T-helper 1 cell (primary cell): Measurements from ENCODE around the gene TRIM23.
"Not testable (repeated sequence)": the region's sequence is repeated elsewhere in the genome, so short reads cannot be mapped to it uniquely, and the experiment has no call there.

Experiments
- DNase-seq, 5 donors: peaks; one replicate each; pipeline ENCODE4 v3.0.0-alpha.2; 2012 to 2020
- total RNA-seq, 4 donors: gene quantifications; one replicate each; lab custom pipeline; 2026; lab: John Stamatoyannopoulos, UW

Gene TRIM23
- total RNA-seq: 21.5 to 31.0 (median 24.6) reads per million in 4 donors

- peak; percentile 86 to 95 (median 88) for DNase-seq
These were observed at the start of gene TRIM23 for GRCh38 chr5:65624025-65624570. TSS of gene TRIM23 (minus strand) at chr5:65624333. CDS start at chr5:65624274, 59 bp downstream.

DNA sequence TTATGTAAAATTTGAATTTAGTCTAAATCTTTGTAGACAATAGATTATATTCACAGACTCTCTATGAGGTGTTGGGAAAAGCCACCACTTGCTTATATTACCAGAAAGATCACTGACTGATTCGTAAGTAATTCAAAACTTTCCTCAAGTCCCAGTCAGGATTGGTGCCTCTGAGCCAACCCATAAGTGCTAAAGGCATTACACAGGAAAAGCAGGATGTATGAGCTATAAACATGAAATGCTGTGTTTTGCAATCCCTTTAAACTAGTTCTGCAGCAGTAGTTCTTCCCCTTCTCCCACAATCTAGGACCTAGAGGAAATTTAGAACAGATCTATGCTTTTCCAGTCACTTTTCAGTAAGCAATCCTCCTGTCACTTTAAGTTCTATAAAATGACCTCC, 48.7 kb upstream of the TRIM23 start:
- no peak for DNase-seq

- DNase-seq: no peak
These were observed 44.6 kb upstream of the TRIM23 start for GRCh38 chr5:65668696-65669095.

GRCh38 chr5:65663804-65664521, 39.8 kb upstream of the TRIM23 start:
- DNase-seq: no peak

GRCh38 chr5:65654713-65655112, 30.6 kb upstream of the TRIM23 start:
- peak in 1 of 5 donors; percentile 1 for DNase-seq

DNA sequence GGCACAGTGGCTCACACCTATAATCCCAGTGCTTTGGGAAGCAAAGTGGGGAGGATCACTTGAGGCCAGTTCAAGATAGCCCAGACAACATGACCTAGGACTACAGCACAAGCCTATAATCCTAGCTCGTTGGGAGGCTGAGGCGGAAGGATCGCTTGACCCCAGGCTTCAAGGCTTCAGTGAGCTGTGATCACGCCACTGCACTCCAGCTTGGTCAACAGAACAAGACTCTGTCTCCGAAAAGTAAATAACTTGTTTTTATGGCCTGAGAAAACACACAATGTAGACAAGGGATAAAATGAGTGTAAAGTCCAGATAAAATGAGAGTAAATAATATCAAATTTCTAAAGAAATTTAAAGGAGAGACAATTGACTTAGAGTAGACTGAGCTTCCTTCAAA, 27.0 kb upstream of the TRIM23 start:
- no peak for DNase-seq

DNA sequence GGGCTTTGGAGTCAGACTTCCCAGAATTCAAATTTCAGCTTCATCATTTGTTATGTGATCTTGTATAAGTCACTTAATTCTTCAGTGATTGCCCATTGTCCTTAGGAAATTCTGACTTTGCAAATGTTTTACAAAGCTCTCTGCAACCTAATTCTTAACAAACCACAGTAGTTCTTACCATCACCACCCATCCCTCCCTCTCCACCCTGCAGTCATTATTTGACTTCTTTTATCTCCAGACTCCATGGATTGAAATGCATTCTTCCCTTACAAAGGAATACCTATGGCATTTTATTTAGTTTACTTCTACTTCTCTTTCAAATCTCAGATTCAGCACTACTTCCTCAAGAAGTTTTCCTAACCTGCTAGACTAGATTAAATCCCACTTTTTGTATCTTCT, 23.8 kb upstream of the TRIM23 start:
- DNase-seq: no peak

DNA sequence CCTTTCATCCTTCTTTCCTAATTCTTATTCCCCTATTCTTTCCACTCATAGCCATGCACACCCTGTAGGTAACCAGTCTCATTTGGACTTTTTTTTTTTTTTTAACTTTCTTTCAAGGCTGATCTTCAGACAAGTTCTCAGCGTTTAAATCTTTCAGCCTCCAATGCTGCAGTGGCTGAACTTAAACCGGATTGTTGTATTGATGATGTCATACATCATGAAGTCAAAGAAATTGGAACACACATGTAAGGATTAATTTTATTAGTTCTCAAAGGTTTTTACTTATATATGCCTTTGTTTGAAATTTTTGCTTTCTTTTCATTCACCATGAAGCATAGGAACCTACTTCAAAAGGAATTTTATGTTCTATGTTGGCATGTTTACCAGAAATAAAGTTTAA, 22.8 kb upstream of the TRIM23 start:
- DNase-seq: no peak

DNA sequence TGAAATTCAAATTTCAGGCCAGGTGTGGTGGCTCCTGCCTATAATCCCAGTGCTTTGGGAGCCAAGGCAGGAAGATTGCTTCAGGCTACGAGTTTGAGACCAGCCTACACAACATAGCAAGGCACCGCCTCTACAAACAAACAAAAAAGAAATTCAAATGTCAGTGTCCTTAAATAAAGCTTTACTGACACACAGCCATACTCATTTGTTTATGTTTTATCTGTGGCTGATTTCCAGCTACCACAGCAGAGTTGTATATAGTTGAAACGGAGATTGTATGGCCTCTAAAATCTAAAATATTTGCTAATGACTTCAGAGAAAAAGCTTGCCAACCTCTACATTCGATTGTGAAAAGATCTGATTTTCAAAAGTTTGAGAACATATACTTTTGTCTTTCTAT, 16.1 kb upstream of the TRIM23 start:
- no peak for DNase-seq

DNA sequence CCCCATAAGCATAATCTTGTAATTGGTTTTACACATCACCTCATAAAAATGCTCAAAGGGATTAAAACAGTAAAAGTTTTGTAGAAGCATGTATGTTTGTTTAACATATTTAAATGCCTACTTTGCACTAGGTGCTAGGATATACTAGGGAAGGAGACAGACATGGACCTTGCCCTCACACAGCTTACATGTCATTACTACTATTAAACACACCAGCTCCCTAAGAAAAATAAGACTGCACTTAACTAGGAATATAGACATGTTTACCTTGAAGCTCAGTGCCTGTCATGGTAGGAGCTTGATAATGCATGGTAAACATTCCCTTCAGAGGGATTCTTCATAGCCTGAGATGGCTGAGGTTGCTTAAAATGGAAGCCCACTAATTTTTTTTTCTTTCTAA, 6.8 kb upstream of the TRIM23 start:
- no peak for DNase-seq

GRCh38 chr5:65625743-65626142, 1.6 kb upstream of the TRIM23 start:
- DNase-seq: no peak

- DNase-seq: peak; percentile 71 to 89 (median 83)
These were observed 730 bp upstream of the TRIM23 start, which contains the start of the genes SHLD3 and TRAPPC13 for GRCh38 chr5:65624571-65625555. TSS of gene SHLD3 (plus strand) at chr5:65625027. CDS start at chr5:65629588, 4,561 bp downstream. TSS of gene TRAPPC13 (plus strand) at chr5:65625027. CDS start at chr5:65625061, 34 bp downstream.

DNA sequence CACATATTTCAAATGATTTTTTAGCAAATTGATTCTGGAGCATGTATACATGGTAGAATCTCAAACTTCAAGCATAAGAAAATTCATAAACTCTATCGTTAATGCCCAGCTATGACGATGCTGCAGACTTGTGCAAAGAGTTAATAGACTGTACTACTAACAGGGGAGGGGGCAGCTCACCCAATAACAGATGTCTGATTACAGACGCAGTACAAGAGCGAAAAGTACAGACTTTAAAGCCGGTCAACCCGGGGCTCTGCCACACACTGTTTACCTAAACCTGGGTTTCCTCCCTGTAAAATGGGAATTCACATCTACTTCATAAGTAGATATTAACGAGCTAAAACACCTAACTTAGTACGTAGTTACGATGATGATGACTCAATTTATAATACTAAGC, 651 bp downstream of the TRIM23 start:
- DNase-seq: no peak

DNA sequence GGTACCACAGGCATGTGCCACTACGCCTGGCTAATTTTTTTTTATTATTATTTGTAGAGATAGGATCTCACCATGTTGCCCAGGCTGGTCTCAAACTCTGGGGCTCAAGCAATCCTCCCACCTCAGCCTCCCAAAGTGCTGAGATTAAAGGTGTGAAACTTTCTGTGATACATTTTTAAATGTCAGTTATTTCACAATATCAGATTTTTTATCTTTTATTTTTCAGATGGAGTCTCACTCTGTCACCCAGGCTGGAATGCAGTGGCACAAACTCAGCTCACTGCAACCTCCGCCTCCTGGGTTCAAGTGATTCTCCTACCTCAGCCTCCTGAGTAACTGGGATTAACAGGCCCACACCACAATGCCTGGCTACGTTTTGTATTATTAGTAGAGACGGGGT, 2.2 kb downstream of the TRIM23 start:
- DNase-seq: not testable (repeated sequence)

DNA sequence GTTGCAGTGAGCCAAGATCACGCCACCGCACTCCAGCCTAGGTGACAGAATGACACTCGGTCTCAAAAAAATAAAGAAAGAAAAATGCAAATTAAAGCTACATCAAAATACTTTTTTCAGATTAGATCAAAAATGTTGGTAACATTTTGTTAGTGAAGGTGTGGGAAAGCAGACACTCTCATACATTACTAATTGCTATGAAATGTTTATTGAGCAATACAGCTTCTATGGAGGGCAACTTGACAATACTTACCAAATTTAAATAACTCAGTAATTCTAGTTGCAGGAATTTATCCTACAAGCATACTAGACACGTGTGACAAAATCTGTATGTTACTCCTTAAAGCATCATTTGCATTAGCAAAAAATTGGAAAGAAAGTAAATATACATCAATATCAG, 4.1 kb downstream of the TRIM23 start:
- no peak for DNase-seq

DNA sequence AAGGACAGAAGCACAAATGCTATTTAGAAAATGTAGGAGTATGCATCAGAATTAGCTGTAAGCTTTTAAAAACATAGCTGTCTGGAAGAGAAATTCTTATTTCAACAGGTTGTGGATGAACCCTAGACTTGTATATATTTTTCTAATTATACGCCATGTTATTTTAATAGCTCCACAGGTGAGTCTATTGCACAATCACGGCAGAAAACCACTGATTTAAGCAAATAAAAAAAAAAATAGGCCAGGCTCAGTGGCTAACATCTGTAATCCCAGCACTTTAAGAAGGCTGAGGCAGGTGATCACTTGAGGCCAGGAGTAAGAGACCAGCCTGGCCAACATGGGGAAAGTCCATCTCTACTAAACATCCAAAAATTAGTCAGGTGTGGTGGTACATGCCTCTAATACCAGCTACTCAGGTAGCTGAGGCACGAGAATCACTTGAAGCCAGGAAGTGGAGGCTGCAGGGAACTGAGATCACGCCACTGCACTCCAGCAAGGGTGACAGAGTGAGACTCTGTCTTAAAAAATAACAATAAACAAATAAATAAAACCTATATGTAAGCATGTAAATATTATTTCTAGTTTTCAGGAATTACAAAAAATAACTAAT, 11.7 kb downstream of the TRIM23 start:
- no peak for DNase-seq

DNA sequence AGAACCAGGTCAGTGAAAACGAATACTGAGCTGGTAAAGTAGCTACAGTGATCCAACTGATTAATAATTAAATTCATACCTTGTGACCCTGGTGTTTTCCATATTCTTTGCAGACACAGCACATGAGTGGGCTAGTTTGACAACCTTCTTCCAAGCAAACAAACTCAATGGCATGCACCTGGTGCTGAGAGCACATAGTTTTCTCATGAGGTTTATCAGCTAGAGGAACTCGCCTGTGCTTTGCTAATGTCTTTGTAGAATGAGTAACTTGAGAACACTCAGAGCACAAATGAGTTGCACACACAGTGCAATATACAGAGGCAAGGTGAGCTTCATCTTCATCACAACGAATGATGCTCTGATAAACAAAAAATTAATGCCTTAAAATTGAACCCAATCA, 12.6 kb downstream of the TRIM23 start:
- DNase-seq: no peak

GRCh38 chr5:65601761-65602160, 22.4 kb downstream of the TRIM23 start:
- DNase-seq: not testable (repeated sequence)

GRCh38 chr5:65588694-65589093, 35.4 kb downstream of the TRIM23 start:
- no peak for DNase-seq

DNA sequence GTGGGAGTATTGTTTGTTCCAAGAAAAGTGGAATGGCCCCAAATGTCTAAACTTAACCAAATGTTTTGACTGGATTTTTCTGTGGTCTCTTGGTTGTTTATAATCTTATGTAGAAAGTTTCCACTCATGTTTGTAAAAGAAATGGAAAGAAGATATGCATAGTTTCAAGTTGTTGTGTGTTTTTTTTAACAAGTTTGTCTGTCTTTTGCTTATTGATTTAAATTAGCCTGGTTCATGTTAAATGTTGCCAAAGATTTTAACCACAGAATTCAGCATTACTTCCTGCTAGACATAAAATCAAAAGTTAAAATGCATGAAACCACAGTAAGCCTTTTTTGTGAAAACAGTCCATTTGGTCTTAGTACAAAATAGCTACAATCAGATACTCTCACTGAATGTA, 47.0 kb downstream of the TRIM23 start:
- DNase-seq: no peak

DNA sequence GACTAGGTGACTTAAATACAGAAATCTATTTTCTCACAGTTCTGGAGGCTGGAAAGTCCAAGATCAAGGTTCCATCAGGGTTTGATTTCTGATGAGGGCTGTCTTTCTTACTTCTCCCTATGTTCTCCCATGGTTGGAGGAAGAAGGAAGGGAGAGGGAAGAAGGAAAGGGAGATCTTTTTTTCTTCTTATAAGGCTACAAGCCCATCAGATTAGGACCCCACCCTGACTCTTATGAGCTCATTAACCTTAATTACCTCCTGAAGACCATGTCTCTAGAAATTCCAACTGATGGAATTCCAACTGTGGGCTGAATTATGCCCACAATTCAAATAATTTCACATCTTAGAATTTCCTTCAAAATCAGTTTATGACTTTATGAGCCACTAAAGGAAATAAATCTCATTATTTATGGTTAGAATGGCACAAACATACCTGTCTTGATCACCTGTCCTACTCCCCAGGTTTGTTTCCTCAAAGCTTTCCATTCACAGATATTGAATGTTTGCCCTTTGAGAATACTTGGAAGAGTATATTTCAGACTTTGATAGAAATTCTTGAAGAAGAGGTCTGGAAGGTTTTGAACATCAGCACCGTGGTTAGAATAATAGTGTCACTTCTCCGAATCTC, 53.4 kb downstream of the TRIM23 start:
- no peak for DNase-seq

DNA sequence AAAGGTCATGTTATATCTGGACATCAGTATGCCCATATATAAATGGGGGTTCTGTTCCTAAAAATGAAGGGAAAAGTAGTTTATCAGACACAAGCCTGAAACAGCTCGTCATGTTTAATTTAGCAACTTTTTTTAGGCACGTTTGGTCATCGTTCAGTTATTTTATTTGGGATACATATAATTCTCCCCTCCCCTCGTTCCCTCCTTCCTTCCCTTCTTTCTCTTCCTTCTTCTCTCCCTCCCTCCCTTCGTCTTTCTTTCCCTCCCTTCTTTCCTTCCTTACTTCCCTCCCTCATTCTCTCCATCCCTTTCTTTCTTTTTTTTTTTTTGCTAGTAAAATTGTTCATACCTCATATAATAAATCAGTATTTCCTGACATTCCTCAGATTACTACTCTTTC, 57.6 kb downstream of the TRIM23 start:
- DNase-seq: no peak
